NCI-H1436 (cell line): ENCODE results near the gene BRSK1.

Source experiments
- DNase-seq: peaks from one replicate; lab custom pipeline; 2025; lab: John Stamatoyannopoulos, UW

The BRSK1 gene

GRCh38 chr19:55273978-55274707 is 9.7 kb upstream of the BRSK1 start:
- no peak for DNase-seq

- DNase-seq, result no peak
Measured at GRCh38 chr19:55275851-55276719, 7.7 kb upstream of the BRSK1 start.

GRCh38 chr19:55276720-55277430 is 6.9 kb upstream of the BRSK1 start:
- no peak for DNase-seq

- DNase-seq, result no peak
Measured at GRCh38 chr19:55277494-55277893, 6.3 kb upstream of the BRSK1 start.

- no peak for DNase-seq
Measured at GRCh38 chr19:55278391-55279135, 5.2 kb upstream of the BRSK1 start.

- no peak for DNase-seq
Measured at GRCh38 chr19:55279340-55279739, 4.5 kb upstream of the BRSK1 start.

GRCh38 chr19:55279770-55280643 is 3.8 kb upstream of the BRSK1 start, which contains the start of gene HSPBP1:
HSPBP1 (minus strand) TSS chr19:55280110; CDS start chr19:55279608, 502 bp downstream.
- peak; percentile 99 for DNase-seq

- no peak for DNase-seq
Measured at GRCh38 chr19:55284405-55285058, 735 bp downstream of the BRSK1 start.

- DNase-seq, result no peak
Measured at GRCh38 chr19:55285229-55285890, 1.6 kb downstream of the BRSK1 start.

- no peak for DNase-seq
Measured at GRCh38 chr19:55287361-55288079, 3.7 kb downstream of the BRSK1 start.

- DNase-seq, result no peak
Measured at GRCh38 chr19:55289117-55289796, 5.5 kb downstream of the BRSK1 start.

- DNase-seq, result no peak
Measured at GRCh38 chr19:55297267-55297666, 13.5 kb downstream of the BRSK1 start.

- no peak for DNase-seq
Measured at GRCh38 chr19:55299991-55300390, 16.2 kb downstream of the BRSK1 start.

GRCh38 chr19:55300886-55301458 is 17.2 kb downstream of the BRSK1 start:
- DNase-seq, result no peak

GRCh38 chr19:55301459-55302317 is 17.9 kb downstream of the BRSK1 start:
- DNase-seq, result peak; percentile 83

- DNase-seq, result no peak
Measured at GRCh38 chr19:55302318-55302703, 18.5 kb downstream of the BRSK1 start.

- DNase-seq, result no peak
Measured at GRCh38 chr19:55303477-55303876, 19.7 kb downstream of the BRSK1 start.
